ENCODE data around the gene FXYD5. TPM values are rescaled to one million over a fixed set of nuclear protein-coding genes. Genes with fewer than 3 reads are reported as not detected.

FXYD5 gene
- total RNA-seq, 1 experiment from 2014 or later: 33.6 TPM

DNA sequence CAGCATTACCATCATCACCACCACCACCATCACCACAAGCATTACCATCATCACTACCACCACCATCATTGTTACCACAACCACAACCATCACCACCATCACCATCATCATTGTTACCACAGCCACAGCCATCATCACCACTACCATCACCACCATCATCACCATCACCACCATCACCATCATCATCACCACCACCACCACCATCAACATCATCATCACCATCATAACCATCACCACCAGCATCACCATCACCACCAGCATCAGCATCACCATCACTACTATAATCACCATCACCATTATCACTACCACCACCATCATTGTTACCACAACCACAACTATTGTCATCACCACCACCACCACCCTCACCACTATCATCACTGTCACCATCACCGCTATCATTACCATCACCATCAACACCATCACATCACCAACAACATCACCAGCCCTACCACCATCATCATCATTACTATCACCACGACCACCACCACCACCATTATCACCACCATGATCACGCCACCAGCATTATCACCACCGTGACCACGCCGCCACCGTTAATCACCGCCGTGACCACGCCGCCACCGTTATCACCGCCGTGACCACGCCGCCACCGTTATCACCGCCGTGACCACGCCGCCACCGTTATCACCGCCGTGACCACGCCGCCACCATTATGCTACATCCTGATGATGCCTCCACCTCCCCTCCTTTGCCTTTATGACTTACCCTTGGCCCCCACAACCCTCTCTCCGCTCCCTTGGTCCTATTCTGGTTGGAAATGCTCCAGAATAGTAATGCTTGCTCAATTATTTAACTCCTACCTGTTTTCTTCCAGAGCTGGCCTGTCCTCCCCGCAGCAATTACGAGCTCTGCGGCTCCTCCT is 48.9 kb upstream of the FXYD5 start:
- in situ Hi-C loops (cut with HindIII; ENCODE audit: low pct_unique_long_range_greater_than_20kb, low sequenced_read_pairs): no loop called here

DNA sequence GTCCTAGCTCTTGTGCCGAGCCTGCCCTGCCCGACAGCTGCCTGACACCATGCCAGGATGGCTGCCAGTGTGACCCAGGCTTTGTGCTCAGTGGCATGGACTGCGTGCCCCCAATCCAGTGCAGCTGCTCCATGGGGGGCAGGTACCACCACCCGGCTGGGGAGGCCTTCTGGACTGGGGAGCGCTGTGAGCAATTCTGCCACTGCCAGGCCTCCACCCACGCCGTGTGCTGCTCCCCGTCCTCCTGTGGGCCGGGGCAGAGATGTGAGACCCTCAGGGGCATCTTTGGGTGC is 48.3 kb upstream of the FXYD5 start:
- Histone ChIP-seq H3K4me1 (ENCODE audit: control insufficient read depth, insufficient read depth, low read length) (no peaks in the 10 kb centered on the region), H3K4me3 (ENCODE audit: low read depth in 2 of 2, low read length in 2 of 2) (no peak overlapping the region), H3K9me3 (ENCODE audit: control insufficient read depth, insufficient read depth, low read depth, low read length) (no peaks in the 10 kb centered on the region), H3K27ac (ENCODE audit: low read length) (no peak overlapping the region), H3K36me3 (ENCODE audit: control insufficient read depth, insufficient read depth, low read length) (no peaks in the 10 kb centered on the region), H3K27me3 (ENCODE audit: control insufficient read depth, insufficient read depth, low read length) (no peaks in the 10 kb centered on the region)
- in situ Hi-C loops (cut with HindIII; ENCODE audit: low pct_unique_long_range_greater_than_20kb, low sequenced_read_pairs): no loop called here
- ChIA-PET POLR2A (no interaction called here), CTCF (no interaction called here)
- intact Hi-C loops (cut with micrococcal nuclease; ENCODE audit: unreplicated experiment): no loop called here
- TF ChIP-seq, protein P1, sequence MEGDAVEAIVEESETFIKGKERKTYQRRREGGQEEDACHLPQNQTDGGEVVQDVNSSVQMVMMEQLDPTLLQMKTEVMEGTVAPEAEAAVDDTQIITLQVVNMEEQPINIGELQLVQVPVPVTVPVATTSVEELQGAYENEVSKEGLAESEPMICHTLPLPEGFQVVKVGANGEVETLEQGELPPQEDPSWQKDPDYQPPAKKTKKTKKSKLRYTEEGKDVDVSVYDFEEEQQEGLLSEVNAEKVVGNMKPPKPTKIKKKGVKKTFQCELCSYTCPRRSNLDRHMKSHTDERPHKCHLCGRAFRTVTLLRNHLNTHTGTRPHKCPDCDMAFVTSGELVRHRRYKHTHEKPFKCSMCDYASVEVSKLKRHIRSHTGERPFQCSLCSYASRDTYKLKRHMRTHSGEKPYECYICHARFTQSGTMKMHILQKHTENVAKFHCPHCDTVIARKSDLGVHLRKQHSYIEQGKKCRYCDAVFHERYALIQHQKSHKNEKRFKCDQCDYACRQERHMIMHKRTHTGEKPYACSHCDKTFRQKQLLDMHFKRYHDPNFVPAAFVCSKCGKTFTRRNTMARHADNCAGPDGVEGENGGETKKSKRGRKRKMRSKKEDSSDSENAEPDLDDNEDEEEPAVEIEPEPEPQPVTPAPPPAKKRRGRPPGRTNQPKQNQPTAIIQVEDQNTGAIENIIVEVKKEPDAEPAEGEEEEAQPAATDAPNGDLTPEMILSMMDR (IDR thresholded peaks at IDR 0.05): no peak
- TF ChIP-seq TCF7L2 (IDR thresholded peaks at IDR 0.05; ENCODE audit: low read depth, low read length): no peak
- TF ChIP-seq SIN3A (IDR thresholded peaks at IDR 0.05; ENCODE audit: borderline replicate concordance, insufficient read depth, low read depth, low read length): no peak
- TF ChIP-seq, protein P2, sequence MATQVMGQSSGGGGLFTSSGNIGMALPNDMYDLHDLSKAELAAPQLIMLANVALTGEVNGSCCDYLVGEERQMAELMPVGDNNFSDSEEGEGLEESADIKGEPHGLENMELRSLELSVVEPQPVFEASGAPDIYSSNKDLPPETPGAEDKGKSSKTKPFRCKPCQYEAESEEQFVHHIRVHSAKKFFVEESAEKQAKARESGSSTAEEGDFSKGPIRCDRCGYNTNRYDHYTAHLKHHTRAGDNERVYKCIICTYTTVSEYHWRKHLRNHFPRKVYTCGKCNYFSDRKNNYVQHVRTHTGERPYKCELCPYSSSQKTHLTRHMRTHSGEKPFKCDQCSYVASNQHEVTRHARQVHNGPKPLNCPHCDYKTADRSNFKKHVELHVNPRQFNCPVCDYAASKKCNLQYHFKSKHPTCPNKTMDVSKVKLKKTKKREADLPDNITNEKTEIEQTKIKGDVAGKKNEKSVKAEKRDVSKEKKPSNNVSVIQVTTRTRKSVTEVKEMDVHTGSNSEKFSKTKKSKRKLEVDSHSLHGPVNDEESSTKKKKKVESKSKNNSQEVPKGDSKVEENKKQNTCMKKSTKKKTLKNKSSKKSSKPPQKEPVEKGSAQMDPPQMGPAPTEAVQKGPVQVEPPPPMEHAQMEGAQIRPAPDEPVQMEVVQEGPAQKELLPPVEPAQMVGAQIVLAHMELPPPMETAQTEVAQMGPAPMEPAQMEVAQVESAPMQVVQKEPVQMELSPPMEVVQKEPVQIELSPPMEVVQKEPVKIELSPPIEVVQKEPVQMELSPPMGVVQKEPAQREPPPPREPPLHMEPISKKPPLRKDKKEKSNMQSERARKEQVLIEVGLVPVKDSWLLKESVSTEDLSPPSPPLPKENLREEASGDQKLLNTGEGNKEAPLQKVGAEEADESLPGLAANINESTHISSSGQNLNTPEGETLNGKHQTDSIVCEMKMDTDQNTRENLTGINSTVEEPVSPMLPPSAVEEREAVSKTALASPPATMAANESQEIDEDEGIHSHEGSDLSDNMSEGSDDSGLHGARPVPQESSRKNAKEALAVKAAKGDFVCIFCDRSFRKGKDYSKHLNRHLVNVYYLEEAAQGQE (IDR thresholded peaks at IDR 0.05; ENCODE audit: insufficient read depth in 1 of 2, low read depth in 2 of 2, low read length in 1 of 2): no peak
- TF ChIP-seq POLR2AphosphoS5 (IDR thresholded peaks at IDR 0.05; ENCODE audit: low read depth, low read length): no peak
- ATAC-seq (no peak), DNase-seq (ENCODE audit: low read depth, low spot score) (no peak)
- no TSS peak for BruUV-seq (replicated peaks)

More for the DNA sequence above, 48.9 kb upstream of the FXYD5 start:
- DNase-seq (ENCODE audit: low read depth, low spot score) (no peak), ATAC-seq (no peak)
- intact Hi-C loops (cut with micrococcal nuclease; ENCODE audit: unreplicated experiment): no loop called here
- H3K4me3 ChIP-seq (ENCODE audit: low read depth in 2 of 2, low read length in 2 of 2): no peak overlapping the region
- no TSS peak for BruUV-seq (replicated peaks)
- TF ChIP-seq POLR2AphosphoS5 (IDR thresholded peaks at IDR 0.05; ENCODE audit: low read depth, low read length) (no peak), SIN3A (IDR thresholded peaks at IDR 0.05; ENCODE audit: borderline replicate concordance, insufficient read depth, low read depth, low read length) (no peak), TCF7L2 (IDR thresholded peaks at IDR 0.05; ENCODE audit: low read depth, low read length) (no peak)
- TF ChIP-seq, protein P2 (IDR thresholded peaks at IDR 0.05; ENCODE audit: insufficient read depth in 1 of 2, low read depth in 2 of 2, low read length in 1 of 2): no peak
- TF ChIP-seq, protein P1 (IDR thresholded peaks at IDR 0.05): no peak
- POLR2A ChIA-PET: no interaction called here
- no peaks in the 10 kb centered on the region for H3K9me3 ChIP-seq (ENCODE audit: control insufficient read depth, insufficient read depth, low read depth, low read length)
- no peaks in the 10 kb centered on the region for H3K4me1 ChIP-seq (ENCODE audit: control insufficient read depth, insufficient read depth, low read length)
- H3K27me3 ChIP-seq (ENCODE audit: control insufficient read depth, insufficient read depth, low read length): no peaks in the 10 kb centered on the region
- CTCF ChIA-PET: no interaction called here
- H3K27ac ChIP-seq (ENCODE audit: low read length): no peak overlapping the region
- no peaks in the 10 kb centered on the region for H3K36me3 ChIP-seq (ENCODE audit: control insufficient read depth, insufficient read depth, low read length)
